ENCODE measurements around the gene TNN. TPM values are rescaled to one million over a fixed set of nuclear protein-coding genes. Genes with fewer than 3 reads are reported as not detected.

TNN gene
- total and polyA plus RNA-seq, 10 of the 15 experiments (the other 5 are each of a cell fraction or from before 2014, with no cell fraction given): 0.05 to 0.17 (median 0.11) TPM

GRCh38 chr1:175150596-175151319 lies 83.1 kb downstream of the TNN start (continued):
- no peak for TF ChIP-seq IKZF1 (conservative IDR thresholded peaks at IDR 0.05)
- TF ChIP-seq, protein P1, sequence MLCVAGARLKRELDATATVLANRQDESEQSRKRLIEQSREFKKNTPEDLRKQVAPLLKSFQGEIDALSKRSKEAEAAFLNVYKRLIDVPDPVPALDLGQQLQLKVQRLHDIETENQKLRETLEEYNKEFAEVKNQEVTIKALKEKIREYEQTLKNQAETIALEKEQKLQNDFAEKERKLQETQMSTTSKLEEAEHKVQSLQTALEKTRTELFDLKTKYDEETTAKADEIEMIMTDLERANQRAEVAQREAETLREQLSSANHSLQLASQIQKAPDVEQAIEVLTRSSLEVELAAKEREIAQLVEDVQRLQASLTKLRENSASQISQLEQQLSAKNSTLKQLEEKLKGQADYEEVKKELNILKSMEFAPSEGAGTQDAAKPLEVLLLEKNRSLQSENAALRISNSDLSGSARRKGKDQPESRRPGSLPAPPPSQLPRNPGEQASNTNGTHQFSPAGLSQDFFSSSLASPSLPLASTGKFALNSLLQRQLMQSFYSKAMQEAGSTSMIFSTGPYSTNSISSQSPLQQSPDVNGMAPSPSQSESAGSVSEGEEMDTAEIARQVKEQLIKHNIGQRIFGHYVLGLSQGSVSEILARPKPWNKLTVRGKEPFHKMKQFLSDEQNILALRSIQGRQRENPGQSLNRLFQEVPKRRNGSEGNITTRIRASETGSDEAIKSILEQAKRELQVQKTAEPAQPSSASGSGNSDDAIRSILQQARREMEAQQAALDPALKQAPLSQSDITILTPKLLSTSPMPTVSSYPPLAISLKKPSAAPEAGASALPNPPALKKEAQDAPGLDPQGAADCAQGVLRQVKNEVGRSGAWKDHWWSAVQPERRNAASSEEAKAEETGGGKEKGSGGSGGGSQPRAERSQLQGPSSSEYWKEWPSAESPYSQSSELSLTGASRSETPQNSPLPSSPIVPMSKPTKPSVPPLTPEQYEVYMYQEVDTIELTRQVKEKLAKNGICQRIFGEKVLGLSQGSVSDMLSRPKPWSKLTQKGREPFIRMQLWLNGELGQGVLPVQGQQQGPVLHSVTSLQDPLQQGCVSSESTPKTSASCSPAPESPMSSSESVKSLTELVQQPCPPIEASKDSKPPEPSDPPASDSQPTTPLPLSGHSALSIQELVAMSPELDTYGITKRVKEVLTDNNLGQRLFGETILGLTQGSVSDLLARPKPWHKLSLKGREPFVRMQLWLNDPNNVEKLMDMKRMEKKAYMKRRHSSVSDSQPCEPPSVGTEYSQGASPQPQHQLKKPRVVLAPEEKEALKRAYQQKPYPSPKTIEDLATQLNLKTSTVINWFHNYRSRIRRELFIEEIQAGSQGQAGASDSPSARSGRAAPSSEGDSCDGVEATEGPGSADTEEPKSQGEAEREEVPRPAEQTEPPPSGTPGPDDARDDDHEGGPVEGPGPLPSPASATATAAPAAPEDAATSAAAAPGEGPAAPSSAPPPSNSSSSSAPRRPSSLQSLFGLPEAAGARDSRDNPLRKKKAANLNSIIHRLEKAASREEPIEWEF (IDR thresholded peaks at IDR 0.05; ENCODE audit: insufficient replicate concordance, low read depth, low read length): no peak
- TF ChIP-seq PAX5 (IDR thresholded peaks at IDR 0.05; ENCODE audit: borderline replicate concordance, low read depth, low read length): no peak
- no peak for TF ChIP-seq NR2C1 (IDR thresholded peaks at IDR 0.05)
- TF ChIP-seq POLR2AphosphoS2 (IDR thresholded peaks at IDR 0.05; ENCODE audit: low read depth, low read length): no peak

All from GM12878 (cell line).